Stimulated activated CD4-positive, alpha-beta T cell treated with anti-CD3 and anti-CD28 coated beads, Interleukin-15, amount 100 ng/mL, for 1 hour (primary cell): ENCODE measurements around the gene SLC31A1.
"Not testable (repeated sequence)": the region's sequence is repeated elsewhere in the genome, so short reads cannot be mapped to it uniquely, and the experiment has no call there.

ENCODE experiments used
- DNase-seq, 2 donors: peaks; one replicate each; pipeline ENCODE4 v3.0.0-alpha.2; 2020; ENCODE audit warnings: low read depth in 1 of 2, low spot score in 1 of 2

The SLC31A1 gene

DNA sequence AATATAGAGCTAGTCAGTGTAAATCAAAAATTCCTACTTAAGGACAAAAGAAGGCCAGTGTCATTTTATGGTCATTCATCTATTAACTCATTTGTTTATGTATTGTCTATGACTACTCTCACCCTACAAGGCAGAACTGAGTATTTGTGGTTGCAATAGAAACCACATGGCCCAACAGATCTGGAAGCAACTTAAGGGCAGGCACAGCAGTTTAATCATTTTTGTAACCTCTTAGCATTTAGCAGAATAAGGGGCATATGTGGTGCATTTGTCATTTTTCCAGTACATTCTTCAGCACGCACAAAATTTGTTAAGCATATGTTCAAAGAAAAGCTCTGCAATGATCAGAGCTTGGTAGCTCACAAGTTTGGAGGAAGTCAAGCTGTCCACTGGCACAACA lies 1.4 kb upstream of the SLC31A1 start:
- DNase-seq: no peak

DNA sequence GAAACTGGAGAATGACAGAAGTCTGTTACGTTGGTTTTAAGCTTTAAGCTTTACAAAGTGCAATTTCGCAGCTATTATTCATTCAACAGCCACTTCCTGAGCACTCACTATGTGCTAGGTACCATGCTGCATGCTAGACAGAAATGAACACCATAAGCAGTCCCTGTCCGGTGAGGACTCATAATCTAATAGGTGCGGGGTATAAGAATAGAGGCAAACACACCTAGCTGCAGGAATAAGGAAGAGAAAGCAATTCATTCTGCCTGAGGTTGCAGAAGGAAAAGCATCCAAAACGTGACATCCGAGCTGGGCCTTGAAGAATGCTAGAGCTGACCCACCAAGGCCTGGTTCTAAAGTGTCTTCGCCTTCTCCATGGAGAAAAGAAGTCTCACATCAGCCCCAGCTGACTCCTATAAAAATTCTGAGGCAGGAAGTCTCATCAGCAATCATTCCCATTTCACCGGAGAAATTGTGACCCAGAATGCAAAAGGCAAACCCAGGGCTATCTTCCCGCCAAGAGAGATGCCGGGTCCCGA lies 809 bp upstream of the SLC31A1 start:
- no peak for DNase-seq

DNA sequence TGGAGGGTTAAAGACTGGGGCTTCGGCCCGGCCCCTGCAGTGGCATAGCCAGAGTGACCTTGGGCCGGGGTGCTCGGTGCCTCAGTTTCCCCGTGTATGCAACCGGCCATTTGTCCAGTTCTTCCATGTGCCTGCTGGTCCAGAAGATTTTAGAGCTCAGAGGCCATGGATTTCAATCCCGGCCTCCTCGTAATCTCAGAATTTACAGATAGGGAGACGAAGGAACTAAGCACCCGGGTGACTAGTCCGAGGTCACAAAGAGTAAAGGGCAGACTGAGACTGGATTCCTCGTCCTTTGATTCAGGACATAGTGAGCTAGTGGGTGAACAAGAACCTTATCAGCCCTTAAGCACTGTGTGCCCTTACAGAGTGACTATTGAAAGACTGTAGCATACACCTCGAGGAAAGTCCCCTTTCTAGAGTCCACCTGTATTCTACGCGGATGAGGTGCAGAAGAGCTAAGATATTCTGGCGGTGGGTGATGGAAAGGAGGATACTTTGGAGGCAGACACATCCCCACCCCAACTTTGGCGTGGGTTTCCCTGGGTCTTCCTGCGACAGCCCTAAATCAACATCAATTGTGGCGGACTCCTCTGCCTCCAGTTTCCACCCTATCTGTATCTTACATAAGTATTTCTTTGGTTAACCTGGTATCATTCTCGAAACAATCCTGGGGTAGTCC lies 597 bp downstream of the SLC31A1 start:
- no peak for DNase-seq

DNA sequence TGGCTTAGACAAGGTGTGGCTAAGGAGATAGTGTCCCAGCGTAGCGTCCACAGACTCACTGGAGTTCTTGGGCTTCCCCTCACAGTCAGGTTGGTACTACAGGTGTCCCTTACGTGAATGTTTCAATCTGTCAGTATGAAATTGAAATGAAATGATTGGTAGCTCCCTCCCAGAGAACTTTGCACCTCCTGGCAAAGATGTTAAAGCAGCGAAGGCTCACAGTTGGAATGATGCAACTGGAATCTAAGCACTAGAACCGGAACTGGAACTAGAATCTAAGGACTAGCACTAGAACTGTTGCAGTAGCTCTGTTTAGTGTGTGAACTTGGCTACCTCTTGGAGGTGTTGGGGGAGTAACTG lies 1.1 kb downstream of the SLC31A1 start:
- DNase-seq: no peak

DNA sequence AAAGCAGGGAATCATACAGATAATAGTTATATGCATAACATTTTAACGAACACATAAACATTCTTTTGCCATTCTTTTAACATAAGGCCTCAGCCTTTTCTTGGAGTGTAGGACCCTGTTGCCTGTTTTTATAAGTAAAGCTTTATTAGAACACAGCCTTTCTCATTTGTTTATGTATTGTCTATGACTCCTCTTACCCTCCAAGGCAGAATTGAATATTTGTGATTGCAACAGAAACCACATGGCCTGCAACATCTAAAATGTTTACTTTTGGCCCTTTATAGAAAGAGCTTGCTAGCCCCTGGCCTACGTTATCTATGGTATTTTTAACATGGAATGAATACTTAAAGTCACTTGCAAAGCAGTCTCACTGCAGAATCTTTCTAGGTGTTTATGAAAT lies 2.6 kb downstream of the SLC31A1 start:
- DNase-seq: no peak

DNA sequence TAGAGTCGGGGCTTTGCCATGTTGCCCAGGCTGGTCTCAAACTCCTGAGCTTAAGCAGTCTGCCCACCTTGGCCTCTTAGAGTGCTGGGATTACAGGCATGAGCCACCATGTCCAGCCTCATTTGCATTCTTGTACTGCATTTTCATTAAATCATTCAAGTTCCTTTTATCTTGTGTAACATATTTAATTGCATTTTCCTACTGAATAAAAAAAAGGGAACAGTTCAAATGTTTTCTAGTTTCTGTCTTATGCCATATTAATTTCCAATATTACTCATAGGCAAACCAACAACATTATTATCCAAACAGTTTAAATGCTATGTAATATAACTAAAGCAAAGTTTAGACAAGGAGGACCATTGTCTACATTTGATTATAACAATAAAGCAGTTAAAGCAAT lies 6.1 kb downstream of the SLC31A1 start:
- DNase-seq: no peak

DNA sequence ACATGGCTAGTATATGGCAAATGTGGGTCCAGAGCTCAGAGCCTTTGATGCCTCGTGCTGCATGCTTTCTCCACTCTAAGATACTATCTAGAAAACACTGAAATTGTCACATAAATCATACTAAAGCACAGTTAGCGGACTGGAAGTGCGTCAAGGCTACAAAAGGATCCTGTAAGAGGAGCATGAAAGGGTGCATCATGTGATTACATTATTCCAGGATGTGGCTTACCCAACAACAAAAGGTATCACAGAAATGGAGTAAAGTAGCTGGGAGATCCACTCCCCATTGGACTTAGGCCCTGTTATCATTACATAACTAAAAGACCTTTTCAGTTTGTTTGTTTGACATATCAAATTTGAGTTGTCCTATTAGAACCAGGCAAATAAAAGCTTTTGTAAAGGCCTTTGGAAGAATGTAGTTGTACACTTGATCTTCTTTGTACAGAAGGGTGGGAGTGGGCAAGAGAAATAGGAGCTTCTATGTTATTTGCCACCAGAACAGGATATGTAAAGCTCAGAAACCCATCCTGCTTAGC lies 6.9 kb downstream of the SLC31A1 start:
- DNase-seq: no peak

DNA sequence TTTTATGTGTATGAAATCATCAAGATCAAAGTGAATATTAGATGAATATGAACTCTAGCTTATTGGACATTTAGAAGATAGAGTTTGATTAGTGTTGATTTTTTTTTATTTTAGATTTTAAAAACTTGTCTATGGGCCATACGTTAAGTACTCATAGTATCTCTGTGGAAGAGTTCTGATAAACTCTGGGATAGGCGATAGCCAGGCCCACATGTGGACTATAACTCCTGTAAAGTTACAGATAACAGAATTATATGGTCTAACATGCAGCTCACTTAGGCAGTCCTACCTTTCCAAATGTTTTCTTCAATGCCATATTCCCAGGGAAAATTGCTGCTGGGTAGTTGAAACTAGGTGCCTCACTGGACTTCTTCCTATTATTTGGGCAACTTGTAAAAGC lies 10.4 kb downstream of the SLC31A1 start:
- DNase-seq: no peak

DNA sequence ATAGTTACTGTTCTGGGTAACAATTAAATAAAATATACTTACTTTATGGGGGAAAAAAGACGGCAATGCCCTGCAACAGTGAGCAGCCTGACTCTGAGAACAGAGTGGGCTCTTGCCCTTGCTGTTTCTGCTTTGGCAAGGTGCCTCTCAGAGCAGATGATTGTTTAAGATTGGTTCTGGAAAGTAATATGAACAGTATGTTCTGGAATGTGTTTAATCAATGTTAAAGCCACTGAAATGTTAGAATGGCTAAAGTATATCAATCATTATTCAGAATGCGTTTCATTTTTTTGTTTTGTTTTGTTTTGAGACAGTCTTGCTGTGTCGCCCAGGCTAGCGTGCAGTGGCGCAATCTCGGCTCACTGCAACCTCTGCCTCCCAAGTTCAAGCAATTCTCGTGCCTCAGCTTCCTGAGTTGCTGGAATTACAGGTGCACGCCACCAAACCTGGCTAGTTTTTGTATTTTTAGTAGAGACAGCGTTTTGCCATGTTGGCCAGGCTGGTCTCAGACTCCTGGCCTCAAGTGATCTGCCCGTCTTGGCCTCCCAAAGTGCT lies 14.4 kb downstream of the SLC31A1 start:
- DNase-seq: not testable (repeated sequence)

DNA sequence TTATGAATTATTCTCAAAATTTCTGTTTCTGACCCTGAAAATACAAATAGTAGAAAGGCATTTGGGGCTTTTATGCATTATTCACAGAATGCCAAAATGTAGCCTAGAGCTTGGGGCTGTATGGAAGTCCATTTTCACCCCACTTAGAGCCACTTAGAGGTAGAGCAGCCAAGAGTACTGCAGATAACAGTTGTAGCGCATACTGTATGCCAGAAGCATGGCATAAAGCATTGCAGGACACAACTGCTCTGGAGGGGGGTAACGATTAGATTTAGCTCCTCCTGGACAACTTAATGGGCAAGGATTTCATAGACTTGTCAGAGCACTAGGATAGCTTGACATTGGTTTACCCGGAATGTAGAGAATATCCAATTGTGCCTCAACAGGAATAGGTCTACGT lies 15.7 kb downstream of the SLC31A1 start:
- no peak for DNase-seq

DNA sequence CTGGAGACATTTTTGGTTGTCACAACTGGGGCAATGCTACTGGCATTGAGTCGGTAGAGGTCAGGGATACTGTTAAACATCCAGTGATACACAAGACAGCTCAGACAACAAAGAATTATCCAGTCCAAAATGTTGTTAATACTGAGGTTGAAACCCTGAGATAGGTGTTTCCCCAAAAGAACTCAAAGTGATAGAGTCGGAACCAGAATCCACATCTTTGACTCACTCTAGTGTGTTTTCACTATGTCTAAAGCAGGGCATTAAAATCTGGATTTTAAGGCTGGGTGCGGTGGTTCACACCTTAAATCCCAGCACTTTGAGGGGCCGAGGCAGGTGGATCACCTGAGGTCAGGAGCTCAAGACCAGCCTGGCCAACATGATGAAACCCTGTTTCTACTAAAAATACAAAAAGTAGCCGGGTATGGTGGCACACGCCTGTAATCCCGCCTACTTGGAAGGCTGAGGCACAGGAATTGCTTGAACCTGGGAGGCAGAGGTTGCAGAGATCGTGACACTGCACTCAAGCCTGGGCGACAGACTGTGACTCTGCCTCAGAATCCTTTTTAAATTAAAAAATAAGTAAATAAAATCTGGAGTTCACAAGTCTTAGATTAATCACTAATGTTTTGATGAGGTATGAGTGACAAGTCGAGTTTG lies 17.0 kb downstream of the SLC31A1 start:
- DNase-seq: no peak

DNA sequence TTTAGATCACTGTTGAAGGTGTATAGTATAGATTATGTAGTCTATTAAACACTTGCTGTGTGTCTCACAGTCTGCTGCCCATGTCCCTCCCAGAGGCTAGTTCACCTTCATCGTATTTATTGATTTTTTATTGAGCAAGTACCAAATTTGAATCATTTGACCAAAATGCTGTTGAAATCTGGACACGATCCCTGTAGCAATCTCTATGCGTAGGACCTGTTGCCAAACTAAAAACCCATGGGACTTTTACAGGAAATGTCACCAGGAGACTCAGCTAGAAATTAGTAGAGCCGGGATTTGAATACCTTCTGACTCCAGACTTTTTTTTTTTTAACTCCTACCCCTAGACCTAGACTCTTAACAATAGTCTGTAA lies 17.5 kb downstream of the SLC31A1 start:
- no peak for DNase-seq

DNA sequence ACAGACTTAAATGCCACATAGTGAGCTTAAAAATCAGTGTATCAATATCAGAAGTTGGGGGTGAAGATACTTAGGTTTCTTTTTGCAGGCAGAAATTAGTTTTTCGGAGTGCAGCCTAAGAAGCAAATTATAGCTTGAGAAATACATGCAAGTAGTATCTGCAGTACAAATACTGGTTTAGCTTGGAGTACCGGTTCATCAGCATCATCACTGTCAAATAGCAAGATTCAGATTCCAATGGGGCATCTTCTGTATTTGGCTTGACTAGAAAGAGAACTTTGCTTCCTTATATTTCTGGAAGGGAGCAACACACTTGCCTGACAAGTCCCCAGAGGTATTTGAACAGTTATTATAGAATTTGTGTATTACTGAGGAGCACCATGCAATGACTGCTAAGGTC lies 19.8 kb downstream of the SLC31A1 start:
- no peak for DNase-seq

DNA sequence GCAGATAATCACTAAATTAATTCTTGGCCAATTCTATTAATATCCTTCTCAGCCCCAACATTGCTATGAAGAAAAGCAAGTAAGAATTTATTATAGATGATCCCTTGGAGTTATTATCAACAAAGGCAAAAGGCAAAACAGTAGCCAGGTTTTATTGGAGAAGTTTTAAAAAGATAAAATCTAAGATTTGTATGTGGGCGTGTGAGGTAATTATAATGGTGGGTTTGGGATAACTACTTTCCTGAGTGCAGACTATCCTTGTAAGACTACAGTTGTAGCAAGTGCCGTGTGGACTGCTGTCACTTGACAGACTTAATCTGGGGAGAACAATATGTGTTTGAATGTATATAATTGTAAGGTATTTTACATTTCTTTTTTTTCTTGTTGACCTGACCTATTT lies 23.2 kb downstream of the SLC31A1 start:
- no peak for DNase-seq

DNA sequence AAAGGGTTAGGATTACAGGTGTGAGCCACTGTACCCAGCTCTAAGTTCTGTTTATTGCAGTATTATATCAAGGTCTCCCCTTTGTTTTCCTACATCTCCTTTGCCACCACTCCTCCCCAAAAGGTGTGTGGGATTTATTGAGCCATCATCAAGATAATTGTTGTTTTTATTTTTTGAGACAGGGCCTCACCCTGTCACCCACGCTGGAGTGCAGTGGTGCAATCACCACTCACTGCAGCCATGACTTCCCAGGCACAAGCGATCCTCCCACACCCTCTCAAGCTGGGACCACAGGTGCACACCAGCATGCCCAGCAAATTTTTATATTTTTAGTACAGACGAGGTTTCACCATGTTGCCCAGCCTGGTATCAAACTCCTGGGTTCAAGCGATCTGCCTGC lies 24.6 kb downstream of the SLC31A1 start:
- DNase-seq: no peak

DNA sequence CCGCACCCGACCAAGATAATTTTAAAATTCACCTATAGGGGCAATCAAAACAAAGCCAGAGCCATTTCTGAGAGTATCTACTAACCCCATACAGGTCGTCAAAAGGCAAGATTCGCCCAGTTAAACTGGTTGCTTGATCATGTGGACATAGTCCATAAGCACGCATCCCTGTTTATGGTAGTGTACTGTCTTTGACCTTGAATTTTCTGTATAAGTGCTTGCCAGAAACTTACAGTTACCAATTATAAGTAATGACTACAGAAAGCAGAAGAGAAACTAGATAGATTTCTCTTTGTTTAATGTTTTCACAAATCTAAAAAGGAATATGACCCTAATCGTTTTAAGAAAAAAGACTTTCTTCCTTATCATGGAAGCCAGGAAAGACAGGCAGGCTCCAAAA lies 25.6 kb downstream of the SLC31A1 start:
- DNase-seq: no peak

DNA sequence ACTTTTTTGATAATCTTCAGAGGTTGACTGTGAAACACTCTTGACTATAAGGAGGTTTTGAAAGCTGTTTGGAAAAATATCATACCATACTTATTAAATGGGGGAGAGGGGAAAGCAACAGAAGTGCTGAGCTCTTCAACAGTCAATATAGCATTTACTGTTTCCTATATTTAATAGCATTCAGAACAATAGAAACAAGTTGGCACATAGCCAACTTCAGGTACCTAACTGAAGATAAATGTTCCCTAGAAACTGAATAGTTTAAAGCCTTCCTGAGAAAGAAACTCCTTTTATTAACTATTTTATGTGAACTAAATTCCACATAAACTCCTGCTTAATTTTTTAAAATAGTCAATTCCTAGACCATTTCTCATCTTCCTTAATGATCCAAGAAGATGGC lies 26.3 kb downstream of the SLC31A1 start:
- no peak for DNase-seq

DNA sequence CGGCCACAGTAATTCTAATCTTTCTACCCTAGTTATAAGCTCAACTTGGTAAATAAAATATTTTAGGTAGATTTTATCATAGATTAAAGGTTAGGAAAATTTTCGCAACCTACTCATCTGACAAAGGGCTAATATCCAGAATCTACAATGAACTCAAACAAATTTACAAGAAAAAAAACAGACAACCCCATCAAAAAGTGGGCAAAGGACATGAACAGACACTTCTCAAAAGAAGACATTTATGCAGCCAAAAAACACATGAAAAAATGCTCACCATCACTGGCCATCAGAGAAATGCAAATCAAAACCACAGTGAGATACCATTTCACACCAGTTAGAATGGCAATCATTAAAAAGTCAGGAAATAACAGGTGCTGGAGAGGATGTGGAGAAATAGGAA lies 28.3 kb downstream of the SLC31A1 start:
- DNase-seq: not testable (repeated sequence)

DNA sequence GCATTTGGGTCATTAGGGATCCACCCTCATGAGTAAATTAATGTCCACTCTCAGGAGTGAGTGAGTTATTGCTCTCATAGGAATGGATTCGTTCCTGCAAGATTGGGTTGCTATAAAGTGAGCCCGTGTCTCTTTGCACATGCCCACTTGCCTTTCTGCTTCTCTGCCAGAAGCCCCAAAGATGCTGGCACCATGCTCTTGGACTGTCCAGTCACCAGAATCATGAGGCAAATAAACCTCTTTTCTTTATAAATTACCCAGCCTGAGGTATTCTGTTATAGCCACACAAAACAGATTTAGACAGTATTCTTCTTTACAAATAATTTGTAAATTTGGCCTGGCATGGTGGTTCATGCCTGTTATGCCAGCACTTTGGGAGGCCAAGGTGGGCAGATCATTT lies 29.5 kb downstream of the SLC31A1 start:
- no peak for DNase-seq

DNA sequence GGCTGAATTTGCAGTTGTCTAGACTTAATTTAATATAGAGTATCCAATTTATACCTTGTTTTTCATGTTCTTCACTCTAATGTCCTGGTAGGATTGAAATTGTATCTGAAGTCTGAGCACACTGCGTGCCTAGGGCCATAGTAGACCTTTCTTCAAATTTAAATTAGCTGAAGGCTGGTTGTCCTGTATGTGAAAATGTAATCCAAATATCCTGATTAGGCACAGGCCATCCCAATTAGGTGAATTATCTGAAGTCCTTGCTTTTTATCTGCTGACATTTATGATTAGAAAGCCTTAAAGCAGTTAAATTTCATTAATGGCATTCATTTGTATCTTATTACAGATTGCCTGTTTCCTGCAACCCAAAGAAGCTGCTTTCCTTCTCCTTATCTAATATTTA lies 33.6 kb downstream of the SLC31A1 start:
- no peak for DNase-seq

DNA sequence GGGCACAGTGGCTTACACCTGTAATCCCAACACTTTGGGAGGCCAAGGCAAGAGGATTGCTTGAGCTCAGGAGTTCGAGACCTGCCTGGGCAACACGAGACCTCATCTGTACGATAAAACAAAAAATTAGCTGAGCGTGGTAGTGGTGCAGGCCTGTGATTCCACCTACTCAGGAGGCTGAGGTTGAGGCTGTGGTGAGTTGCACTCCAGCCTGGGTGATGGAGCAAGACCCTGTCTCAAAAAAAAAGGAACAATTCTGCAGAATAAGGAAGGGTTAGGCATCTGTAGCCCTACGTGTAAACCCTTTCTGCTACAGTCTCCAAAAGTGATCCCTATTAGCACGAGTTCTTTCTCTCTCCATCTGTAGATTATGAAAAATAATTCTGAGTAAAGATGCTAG lies 34.1 kb downstream of the SLC31A1 start:
- DNase-seq: no peak

DNA sequence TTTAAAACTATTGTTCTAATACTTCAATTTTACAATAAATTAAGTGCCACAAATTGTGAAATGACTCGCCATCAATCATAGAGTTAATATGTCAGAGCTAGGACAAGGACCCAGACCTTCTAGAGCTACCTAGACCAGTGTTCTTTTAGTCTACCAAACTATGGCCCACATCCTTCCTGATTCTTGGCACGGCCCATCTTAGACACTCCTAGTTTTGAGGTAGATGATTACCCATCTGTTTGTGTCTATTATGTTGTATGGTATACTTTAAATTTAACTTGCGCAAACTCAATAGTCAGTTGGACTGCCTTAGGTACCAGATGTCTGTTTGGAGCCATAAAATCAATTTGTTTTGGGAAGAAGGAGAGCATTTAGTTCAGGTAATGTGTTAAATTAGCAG lies 36.5 kb downstream of the SLC31A1 start:
- DNase-seq: no peak

DNA sequence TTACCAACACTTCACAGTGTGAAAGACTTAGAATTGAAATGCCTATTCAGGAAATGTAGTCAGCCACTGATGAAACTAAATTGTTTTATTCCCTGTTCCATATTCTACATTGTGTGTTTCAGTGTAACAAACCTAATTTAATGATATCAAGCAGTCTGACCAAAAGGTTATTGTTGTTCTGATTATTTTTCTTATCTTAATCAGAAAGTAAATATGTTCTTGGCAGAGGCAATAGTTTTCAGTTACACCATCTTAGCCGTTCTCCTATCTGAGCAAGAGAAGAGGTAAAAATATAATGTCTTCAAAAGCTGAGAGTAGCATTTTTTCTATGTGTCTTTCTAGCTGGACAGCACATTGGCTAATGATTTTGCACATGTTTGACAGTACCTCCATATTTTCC lies 36.9 kb downstream of the SLC31A1 start:
- no peak for DNase-seq
